Measurements from ENCODE around the gene ANAPC10.

- no peak for TF ChIP-seq EZH2phosphoT487 (IDR thresholded peaks at IDR 0.05; ENCODE audit: insufficient read depth, low read depth)
- TF ChIP-seq EZH2 (IDR thresholded peaks at IDR 0.05; ENCODE audit: insufficient read depth, poor library complexity, severe bottlenecking): no peak
Observed at GRCh38 chr4:144967161-144967560, 130.8 kb downstream of the ANAPC10 start.

All from GM23248 (cell line).